ENCODE results near the gene CACNB4. TPM values are rescaled to one million over a fixed set of nuclear protein-coding genes. Genes with fewer than 3 reads are reported as not detected.

Gene CACNB4
- total and polyA plus RNA-seq, 4 experiments from 2014 or later, result 0.47 to 0.64 TPM; not detected in 2

DNA sequence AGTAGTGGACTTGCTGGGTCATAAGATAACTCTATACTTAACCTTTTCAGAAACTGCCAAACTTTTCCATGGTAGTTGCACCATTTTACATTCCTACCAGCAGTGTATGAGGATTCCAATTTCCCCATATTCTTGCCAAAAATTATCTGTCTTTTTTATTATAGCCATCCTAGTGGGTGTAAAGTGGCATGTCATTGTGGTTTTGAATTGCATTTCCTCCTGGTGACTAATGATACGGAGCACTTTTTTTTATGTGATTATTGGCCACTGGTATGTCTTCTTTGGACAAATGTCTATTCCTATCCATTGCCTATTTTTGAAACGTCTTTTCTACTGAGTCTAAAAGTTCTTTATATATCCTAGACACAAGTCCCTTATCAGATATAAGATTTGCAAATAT lies 44.3 kb downstream of the CACNB4 start:
- Mint-ChIP-seq H3K36me3 (no peaks in the 10 kb centered on the region), H3K27me3 (peaks cover 2 to 5% of the 10 kb centered on the region in 2 donors), H3K9me3 (peaks cover 2 to 11% (median 5%) of the 10 kb centered on the region in 8 donors), H3K4me3 (no peak overlapping the region), H3K4me1 (no peaks in the 10 kb centered on the region), H3K27ac (no peak overlapping the region)
- Histone ChIP-seq H3K27ac (ENCODE audit: low read depth, low read length) (no peak overlapping the region), H3K9me3 (ENCODE audit: control insufficient read depth in 1 of 2, low read length in 2 of 2) (no peaks in the 10 kb centered on the region), H3K36me3 (ENCODE audit: insufficient read depth, low read length) (no peaks in the 10 kb centered on the region), H3K4me3 (ENCODE audit: low read length in 2 of 2) (no peak overlapping the region), H3K27me3 (ENCODE audit: insufficient read depth, low read length) (no peaks in the 10 kb centered on the region), H3K4me1 (ENCODE audit: insufficient read depth, low read length) (no peaks in the 10 kb centered on the region)
- ChIA-PET POLR2A (ENCODE audit: partially characterized antibody) (no interaction called here), CTCF (ENCODE audit: partially characterized antibody) (no interaction called here)
- DNase-seq, result no peak
- intact Hi-C loops (cut with micrococcal nuclease), result no loop called here

DNA sequence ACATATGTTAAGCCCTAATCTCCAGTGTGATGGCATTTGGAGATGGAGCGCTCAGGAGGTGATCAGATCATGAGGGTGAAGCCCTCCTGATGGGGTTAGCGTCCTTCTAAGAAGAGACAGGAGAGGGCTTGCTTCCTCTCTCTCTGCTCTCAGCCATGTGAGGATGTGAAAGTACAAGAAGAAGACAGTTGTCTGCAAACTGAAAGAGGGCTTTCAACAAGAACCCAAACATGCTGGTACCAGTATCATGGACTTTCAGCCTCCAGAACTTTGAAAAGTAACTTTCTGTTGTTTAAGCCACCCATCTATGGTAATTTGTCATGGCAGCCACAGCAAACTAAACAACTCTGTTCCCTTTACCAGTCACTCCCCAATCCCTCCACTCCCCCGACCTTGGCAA lies 47.4 kb downstream of the CACNB4 start:
- H3K4me3 Mint-ChIP-seq, result no peak overlapping the region
- Histone ChIP-seq H3K4me3 (ENCODE audit: low read length in 2 of 2) (no peak overlapping the region), H3K27me3 (ENCODE audit: insufficient read depth, low read length) (no peaks in the 10 kb centered on the region), H3K4me1 (ENCODE audit: insufficient read depth, low read length) (no peaks in the 10 kb centered on the region), H3K9me3 (ENCODE audit: control insufficient read depth in 1 of 2, low read length in 2 of 2) (no peaks in the 10 kb centered on the region), H3K27ac (ENCODE audit: low read depth, low read length) (no peak overlapping the region), H3K36me3 (ENCODE audit: insufficient read depth, low read length) (no peaks in the 10 kb centered on the region)
- no peaks in the 10 kb centered on the region for H3K36me3 Mint-ChIP-seq
- H3K9me3 Mint-ChIP-seq, result no peaks in the 10 kb centered on the region
- intact Hi-C loops (cut with micrococcal nuclease), result no loop called here
- H3K27me3 Mint-ChIP-seq, result peaks cover 6% of the 10 kb centered on the region in 2 donors
- ChIA-PET CTCF (ENCODE audit: partially characterized antibody) (no interaction called here), POLR2A (ENCODE audit: partially characterized antibody) (no interaction called here)
- DNase-seq, result no peak
- H3K27ac Mint-ChIP-seq, result no peak overlapping the region
- H3K4me1 Mint-ChIP-seq, result no peaks in the 10 kb centered on the region

DNA sequence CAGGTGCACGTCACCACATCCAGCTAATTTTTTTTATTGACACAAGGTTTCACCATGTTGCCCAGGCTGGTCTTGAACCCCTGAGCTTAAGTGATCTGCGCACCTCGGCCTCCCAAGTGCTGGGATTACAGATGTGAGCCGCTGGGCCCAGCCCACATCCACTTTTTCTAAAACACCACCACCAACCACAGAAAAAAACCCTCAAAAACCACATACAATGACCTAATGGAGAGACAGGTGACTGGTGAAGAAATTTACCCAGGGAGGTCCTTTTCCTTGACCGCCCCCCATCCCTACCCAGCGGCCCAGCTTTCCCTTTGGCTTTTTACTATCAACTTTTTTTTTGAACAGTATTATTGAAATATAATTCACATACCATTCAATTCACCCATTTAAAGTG lies 47.9 kb downstream of the CACNB4 start:
- Histone ChIP-seq H3K27me3 (ENCODE audit: insufficient read depth, low read length) (no peaks in the 10 kb centered on the region), H3K36me3 (ENCODE audit: insufficient read depth, low read length) (no peaks in the 10 kb centered on the region), H3K9me3 (ENCODE audit: control insufficient read depth in 1 of 2, low read length in 2 of 2) (no peaks in the 10 kb centered on the region), H3K4me1 (ENCODE audit: insufficient read depth, low read length) (no peaks in the 10 kb centered on the region), H3K4me3 (ENCODE audit: low read length in 2 of 2) (no peak overlapping the region), H3K27ac (ENCODE audit: low read depth, low read length) (no peak overlapping the region)
- ChIA-PET CTCF (ENCODE audit: partially characterized antibody) (no interaction called here), POLR2A (ENCODE audit: partially characterized antibody) (no interaction called here)
- Mint-ChIP-seq H3K9me3 (no peaks in the 10 kb centered on the region), H3K27me3 (peaks cover 6% of the 10 kb centered on the region in 2 donors), H3K4me3 (no peak overlapping the region), H3K36me3 (no peaks in the 10 kb centered on the region), H3K4me1 (peaks cover 0 to 2% (median 0%) of the 10 kb centered on the region in 4 donors), H3K27ac (peak overlapping the region in 1 of 7 donors; percentile 48)
- intact Hi-C loops (cut with micrococcal nuclease), result no loop called here
- DNase-seq, result no peak

DNA sequence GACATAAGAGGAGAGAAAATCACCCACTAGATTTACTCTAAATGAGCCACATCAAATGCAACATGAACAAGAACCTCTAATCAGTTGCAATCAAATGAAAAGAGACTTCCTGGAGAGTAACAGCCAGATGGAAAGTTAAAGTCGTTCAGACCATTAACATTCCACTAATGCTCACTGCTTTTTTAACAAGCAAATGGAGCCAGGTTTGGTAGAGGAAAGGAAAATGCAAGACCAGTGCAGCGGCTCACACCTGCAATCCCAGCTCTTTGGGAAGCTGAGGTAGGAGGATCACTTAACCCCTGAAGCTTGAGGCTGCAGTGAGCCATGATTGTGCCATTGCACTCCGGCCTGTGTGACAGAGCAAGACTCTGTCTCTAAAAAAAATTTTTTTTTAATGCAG lies 48.5 kb downstream of the CACNB4 start:
- Mint-ChIP-seq H3K4me3 (no peak overlapping the region), H3K4me1 (peaks cover 0 to 2% (median 0%) of the 10 kb centered on the region in 4 donors), H3K27ac (no peak overlapping the region), H3K36me3 (no peaks in the 10 kb centered on the region), H3K9me3 (no peaks in the 10 kb centered on the region), H3K27me3 (peaks cover 6% of the 10 kb centered on the region in 2 donors)
- H3K4me3 ChIP-seq (ENCODE audit: low read length in 2 of 2), result no peak overlapping the region
- no peak for DNase-seq
- no peaks in the 10 kb centered on the region for H3K36me3 ChIP-seq (ENCODE audit: insufficient read depth, low read length)
- H3K27ac ChIP-seq (ENCODE audit: low read depth, low read length), result no peak overlapping the region
- CTCF ChIA-PET (ENCODE audit: partially characterized antibody), result no interaction called here
- no peaks in the 10 kb centered on the region for H3K27me3 ChIP-seq (ENCODE audit: insufficient read depth, low read length)
- intact Hi-C loops (cut with micrococcal nuclease), result no loop called here
- H3K4me1 ChIP-seq (ENCODE audit: insufficient read depth, low read length), result no peaks in the 10 kb centered on the region
- POLR2A ChIA-PET (ENCODE audit: partially characterized antibody), result no interaction called here
- H3K9me3 ChIP-seq (ENCODE audit: control insufficient read depth in 1 of 2, low read length in 2 of 2), result no peaks in the 10 kb centered on the region

DNA sequence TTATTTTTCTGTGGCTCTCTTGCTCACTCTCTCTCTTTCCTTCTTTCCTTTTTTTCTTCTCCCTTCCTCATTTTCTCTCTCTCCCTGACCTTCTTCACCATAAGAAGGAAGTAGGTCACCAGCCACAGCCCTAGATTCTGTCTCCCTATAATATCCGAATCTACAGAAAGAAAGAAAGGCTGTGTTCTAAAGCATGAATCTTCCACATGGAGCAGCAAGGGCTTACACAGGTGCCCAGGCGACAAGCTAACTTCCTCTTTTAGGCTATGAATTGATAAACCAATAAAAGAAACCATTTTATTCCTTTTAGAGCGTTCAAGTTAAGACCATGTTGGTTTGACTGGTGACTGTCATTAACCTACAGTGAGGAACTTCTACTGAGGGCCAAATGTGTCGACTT lies 49.3 kb downstream of the CACNB4 start:
- Mint-ChIP-seq H3K36me3 (no peaks in the 10 kb centered on the region), H3K4me3 (no peak overlapping the region), H3K27ac (no peak overlapping the region), H3K9me3 (no peaks in the 10 kb centered on the region), H3K4me1 (peaks cover 0 to 2% (median 0%) of the 10 kb centered on the region in 4 donors), H3K27me3 (peaks cover 6 to 8% of the 10 kb centered on the region in 2 donors)
- H3K27me3 ChIP-seq (ENCODE audit: insufficient read depth, low read length), result no peaks in the 10 kb centered on the region
- H3K9me3 ChIP-seq (ENCODE audit: control insufficient read depth in 1 of 2, low read length in 2 of 2), result no peaks in the 10 kb centered on the region
- ChIA-PET POLR2A (ENCODE audit: partially characterized antibody) (no interaction called here), CTCF (ENCODE audit: partially characterized antibody) (no interaction called here)
- H3K27ac ChIP-seq (ENCODE audit: low read depth, low read length), result no peak overlapping the region
- intact Hi-C loops (cut with micrococcal nuclease), result no loop called here
- H3K4me1 ChIP-seq (ENCODE audit: insufficient read depth, low read length), result no peaks in the 10 kb centered on the region
- H3K4me3 ChIP-seq (ENCODE audit: low read length in 2 of 2), result no peak overlapping the region
- no peak for DNase-seq
- H3K36me3 ChIP-seq (ENCODE audit: insufficient read depth, low read length), result no peaks in the 10 kb centered on the region

DNA sequence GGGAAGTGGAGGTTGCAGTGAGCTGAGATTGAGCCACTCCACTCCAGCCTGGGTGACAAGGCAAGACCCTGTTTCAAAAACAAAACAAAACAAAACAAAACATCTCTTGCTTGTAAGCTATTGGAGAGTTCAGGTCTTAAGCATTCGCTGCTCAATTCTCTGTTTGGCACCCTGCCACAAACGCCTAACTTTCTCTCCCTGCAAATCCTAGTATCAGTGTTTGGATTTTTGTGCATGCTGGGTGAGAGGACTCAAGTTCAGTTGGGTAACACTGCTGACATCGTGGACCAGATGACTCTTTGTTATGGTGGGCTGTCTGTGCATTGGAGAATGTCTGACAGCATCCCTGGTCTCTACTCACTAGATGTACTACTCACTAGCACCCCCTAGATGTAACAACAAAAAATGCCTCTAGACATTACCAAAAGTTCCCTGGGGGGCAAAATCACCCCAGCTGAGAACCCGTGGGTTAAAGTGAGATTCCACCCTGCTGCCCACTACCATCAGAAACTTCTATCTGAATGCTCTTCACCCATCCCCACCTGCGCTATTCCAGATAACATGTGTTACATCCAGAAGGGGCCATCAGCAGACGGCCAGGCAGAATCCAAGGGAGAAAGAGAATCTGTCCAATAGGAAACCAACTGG lies 50.9 kb downstream of the CACNB4 start:
- DNase-seq, result no peak
- Histone ChIP-seq H3K36me3 (ENCODE audit: insufficient read depth, low read length) (no peaks in the 10 kb centered on the region), H3K4me3 (ENCODE audit: low read length in 2 of 2) (no peak overlapping the region), H3K27me3 (ENCODE audit: insufficient read depth, low read length) (no peaks in the 10 kb centered on the region), H3K9me3 (ENCODE audit: control insufficient read depth in 1 of 2, low read length in 2 of 2) (no peaks in the 10 kb centered on the region), H3K27ac (ENCODE audit: low read depth, low read length) (no peak overlapping the region), H3K4me1 (ENCODE audit: insufficient read depth, low read length) (no peaks in the 10 kb centered on the region)
- Mint-ChIP-seq H3K4me1 (peaks cover 0 to 2% (median 0%) of the 10 kb centered on the region in 4 donors), H3K36me3 (no peaks in the 10 kb centered on the region), H3K4me3 (no peak overlapping the region), H3K27me3 (peaks cover 6 to 8% of the 10 kb centered on the region in 2 donors), H3K9me3 (no peaks in the 10 kb centered on the region), H3K27ac (no peak overlapping the region)
- ChIA-PET CTCF (ENCODE audit: partially characterized antibody) (interaction anchor here (1.4 to 2.8 kb wide), 2 partner anchors 9 to 22 kb away, joined by 6 to 16 read pairs; no protein-coding TSS in a partner anchor), POLR2A (ENCODE audit: partially characterized antibody) (no interaction called here)
- intact Hi-C loops (cut with micrococcal nuclease), result no loop called here

DNA sequence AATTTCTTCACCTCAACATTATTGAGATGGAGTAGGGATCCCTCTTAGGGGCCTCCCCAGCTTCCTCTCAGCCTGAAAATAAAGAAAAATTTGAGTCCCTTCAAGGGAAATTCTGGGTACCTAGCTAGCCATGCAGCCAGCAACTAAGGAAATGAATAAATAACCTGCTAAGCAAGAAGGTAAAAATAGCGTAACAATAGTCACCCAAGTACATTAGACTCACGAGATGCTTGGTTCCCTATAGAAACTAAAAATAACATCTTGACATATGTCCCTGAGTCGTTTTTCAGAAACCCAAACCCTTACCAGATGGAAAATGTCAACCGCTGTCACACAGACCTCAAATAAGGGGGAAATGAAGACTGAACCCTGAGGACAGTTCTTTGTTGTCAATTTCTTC lies 51.9 kb downstream of the CACNB4 start:
- Mint-ChIP-seq H3K4me3 (no peak overlapping the region), H3K9me3 (peaks cover 0 to 2% (median 0%) of the 10 kb centered on the region in 8 donors), H3K4me1 (peaks cover 0 to 2% (median 0%) of the 10 kb centered on the region in 4 donors), H3K36me3 (no peaks in the 10 kb centered on the region), H3K27me3 (peaks cover 6 to 8% of the 10 kb centered on the region in 2 donors), H3K27ac (no peak overlapping the region)
- ChIA-PET CTCF (ENCODE audit: partially characterized antibody) (interaction anchor here (0.6 to 2.8 kb wide), 2 partner anchors 21 to 44 kb away, joined by 3 to 16 read pairs; no protein-coding TSS in a partner anchor), POLR2A (ENCODE audit: partially characterized antibody) (no interaction called here)
- intact Hi-C loops (cut with micrococcal nuclease), result no loop called here
- Histone ChIP-seq H3K27me3 (ENCODE audit: insufficient read depth, low read length) (no peaks in the 10 kb centered on the region), H3K4me1 (ENCODE audit: insufficient read depth, low read length) (no peaks in the 10 kb centered on the region), H3K4me3 (ENCODE audit: low read length in 2 of 2) (no peak overlapping the region), H3K9me3 (ENCODE audit: control insufficient read depth in 1 of 2, low read length in 2 of 2) (no peaks in the 10 kb centered on the region), H3K36me3 (ENCODE audit: insufficient read depth, low read length) (no peaks in the 10 kb centered on the region), H3K27ac (ENCODE audit: low read depth, low read length) (no peak overlapping the region)
- no peak for DNase-seq
